ENCODE data around the gene HSPB2.
"Not testable (repeated sequence)": the region's sequence is repeated elsewhere in the genome, so short reads cannot be mapped to it uniquely, and the experiment has no call there.

HSPB2 gene

GRCh38 chr11:111912535-111912934, at the start of gene HSPB2:
HSPB2 (plus strand) TSS chr11:111912734; CDS start chr11:111912830, 96 bp downstream.
- DNase-seq: no peak

- no peak for DNase-seq
Observed at GRCh38 chr11:111870113-111870512, 42.4 kb upstream of the HSPB2 start.

GRCh38 chr11:111870522-111870885, 42.0 kb upstream of the HSPB2 start:
- DNase-seq: peak; percentile 10

- peak; percentile 91 for DNase-seq
Observed at GRCh38 chr11:111870886-111871692, 41.4 kb upstream of the HSPB2 start, which contains the start of gene ALG9. ALG9 (minus strand) TSS chr11:111871581; CDS start chr11:111871482, 99 bp downstream.

GRCh38 chr11:111871693-111872161, 40.8 kb upstream of the HSPB2 start:
- DNase-seq: no peak

GRCh38 chr11:111878385-111878848, 34.1 kb upstream of the HSPB2 start:
- DNase-seq: no peak

- DNase-seq: peak; percentile 97
Observed at GRCh38 chr11:111878849-111879636, 33.5 kb upstream of the HSPB2 start, which contains the start of the genes CFAP68 and FDXACB1. CFAP68 (plus strand) TSS chr11:111879541; CDS start chr11:111879561, 20 bp downstream. FDXACB1 (minus strand) TSS chr11:111879165; CDS start chr11:111879132, 33 bp downstream.

GRCh38 chr11:111879637-111879960, 32.9 kb upstream of the HSPB2 start:
- DNase-seq: no peak

- no peak for DNase-seq
Observed at GRCh38 chr11:111882202-111882601, 30.3 kb upstream of the HSPB2 start.

GRCh38 chr11:111885053-111885452, 27.5 kb upstream of the HSPB2 start:
- not testable (repeated sequence) for DNase-seq

GRCh38 chr11:111886032-111886431, 26.5 kb upstream of the HSPB2 start:
- DNase-seq: no peak

GRCh38 chr11:111886844-111887243, 25.7 kb upstream of the HSPB2 start:
- no peak for DNase-seq

- no peak for DNase-seq
Observed at GRCh38 chr11:111905411-111905810, 7.1 kb upstream of the HSPB2 start.

- DNase-seq: no peak
Observed at GRCh38 chr11:111906680-111907079, 5.9 kb upstream of the HSPB2 start.

GRCh38 chr11:111908639-111909305, 3.8 kb upstream of the HSPB2 start:
- no peak for DNase-seq

- no peak for DNase-seq
Observed at GRCh38 chr11:111909378-111909777, 3.2 kb upstream of the HSPB2 start.

- no peak for DNase-seq
Observed at GRCh38 chr11:111910676-111911562, 1.6 kb upstream of the HSPB2 start.

- DNase-seq: no peak
Observed at GRCh38 chr11:111911563-111912401, 752 bp upstream of the HSPB2 start, which contains the start of gene CRYAB. CRYAB (minus strand) TSS chr11:111911770; CDS start chr11:111911724, 46 bp downstream.

GRCh38 chr11:111913031-111913861, 712 bp downstream of the HSPB2 start:
- DNase-seq: no peak

- no peak for DNase-seq
Observed at GRCh38 chr11:111913997-111914396, 1.5 kb downstream of the HSPB2 start.
